Ectodermal cell (in vitro differentiated cells): ENCODE data around the gene AVPR2. TPM values are rescaled to one million over a fixed set of nuclear protein-coding genes. Genes with fewer than 3 reads are reported as not detected.

Experiments used
- H3K27ac ChIP-seq: 2 replicates; pipeline ENCODE4 v1.7.0; 2013; ENCODE audit warnings: mild to moderate bottlenecking, low read depth, low read length; ENCODE audit not compliant: insufficient read depth, poor library complexity, severe bottlenecking
- H3K27me3 ChIP-seq: 2 replicates; pipeline ENCODE4 v1.7.0; 2013; ENCODE audit warnings: mild to moderate bottlenecking, low read length; ENCODE audit not compliant: insufficient read depth, control insufficient read depth, poor library complexity, severe bottlenecking
- H3K36me3 ChIP-seq: one replicate; pipeline ENCODE4 v1.7.0; 2013; ENCODE audit warnings: low read length; ENCODE audit not compliant: control insufficient read depth, insufficient read depth
- H3K4me1 ChIP-seq: one replicate; pipeline ENCODE4 v1.7.0; 2013; ENCODE audit warnings: low read length; ENCODE audit not compliant: control insufficient read depth, insufficient read depth
- H3K4me3 ChIP-seq: 2 replicates; pipeline ENCODE4 v1.7.0; 2013; ENCODE audit warnings: low read depth, low read length, control low read depth; ENCODE audit not compliant: insufficient read depth
- H3K9me3 ChIP-seq: 2 replicates; pipeline ENCODE4 v1.7.0; 2013; ENCODE audit warnings: mild to moderate bottlenecking, low read length, moderate library complexity; ENCODE audit not compliant: control insufficient read depth
- WGBS, 2 experiments: methylation state at CpG; one replicate each; pipeline ENCODE4 v1.1.7; 2013; ENCODE audit warnings: missing lambda C conversion rate in 2 of 2; 5-methylcytosine and 5-hydroxymethylcytosine counted together
- polyA plus RNA-seq, 4 experiments: library from polyadenylated mRNA; stranded (reverse); fragments of 50-300 nt; gene quantifications; one replicate each; pipeline ENCODE4 v1.2.3, GENCODE V29; 2013

AVPR2 gene
- not detected for polyA plus RNA-seq (2013, experiment 1 of 4)
- polyA plus RNA-seq (2013, experiment 2 of 4), result not detected
- not detected for polyA plus RNA-seq (2013, experiment 3 of 4)
- not detected for polyA plus RNA-seq (2013, experiment 4 of 4)

- H3K4me3 ChIP-seq, result no peak within 1 kb of the TSS
- no peaks in the 10 kb centered on the region for H3K9me3 ChIP-seq
- no peaks in the 10 kb centered on the region for H3K27me3 ChIP-seq
- no peak within 1 kb of the TSS for H3K27ac ChIP-seq
- no peaks in the 10 kb centered on the region for H3K36me3 ChIP-seq
- H3K4me1 ChIP-seq, result no peaks in the 10 kb centered on the region
- WGBS, 2 experiments, result 73 to 77% methylated on average over 24 to 26 of the region's 26 CpGs
Observed at GRCh38 chrX:153903991-153904957, at the start of gene AVPR2. Gene AVPR2, plus strand, starts transcription at chrX:153904673. Its CDS starts 473 bp downstream, at chrX:153905146.

GRCh38 chrX:153854702-153855101 lies 49.8 kb upstream of the AVPR2 start:
- 79% methylated on average over 9 of the region's 9 CpGs for WGBS, 2 experiments
- Histone ChIP-seq H3K36me3 (no peaks in the 10 kb centered on the region), H3K27ac (no peak overlapping the region), H3K4me3 (no peak overlapping the region), H3K27me3 (no peaks in the 10 kb centered on the region), H3K4me1 (no peaks in the 10 kb centered on the region), H3K9me3 (no peaks in the 10 kb centered on the region)

GRCh38 chrX:153857348-153857903 lies 47.0 kb upstream of the AVPR2 start:
- Histone ChIP-seq H3K27me3 (no peaks in the 10 kb centered on the region), H3K4me3 (no peak overlapping the region), H3K9me3 (no peaks in the 10 kb centered on the region), H3K4me1 (peaks cover 11% of the 10 kb centered on the region), H3K27ac (no peak overlapping the region), H3K36me3 (no peaks in the 10 kb centered on the region)
- WGBS, 2 experiments, result 81 to 86% methylated on average over 2 of the region's 2 CpGs

GRCh38 chrX:153861151-153861550 lies 43.3 kb upstream of the AVPR2 start:
- 89 to 93% methylated on average over 7 to 10 of the region's 10 CpGs for WGBS, 2 experiments
- Histone ChIP-seq H3K27ac (no peak overlapping the region), H3K4me3 (no peak overlapping the region), H3K4me1 (peaks cover 22% of the 10 kb centered on the region), H3K9me3 (no peaks in the 10 kb centered on the region), H3K36me3 (no peaks in the 10 kb centered on the region), H3K27me3 (no peaks in the 10 kb centered on the region)

GRCh38 chrX:153861733-153862310 lies 42.7 kb upstream of the AVPR2 start:
- Histone ChIP-seq H3K4me3 (no peak overlapping the region), H3K4me1 (peaks cover 22% of the 10 kb centered on the region), H3K27me3 (no peaks in the 10 kb centered on the region), H3K9me3 (no peaks in the 10 kb centered on the region), H3K27ac (no peak overlapping the region), H3K36me3 (no peaks in the 10 kb centered on the region)
- WGBS, 2 experiments, result 79 to 83% methylated on average over 21 of the region's 21 CpGs

GRCh38 chrX:153862369-153863250 lies 41.9 kb upstream of the AVPR2 start:
- Histone ChIP-seq H3K4me1 (peaks cover 22% of the 10 kb centered on the region), H3K9me3 (no peaks in the 10 kb centered on the region), H3K27ac (no peak overlapping the region), H3K4me3 (no peak overlapping the region), H3K27me3 (no peaks in the 10 kb centered on the region), H3K36me3 (no peaks in the 10 kb centered on the region)
- WGBS, 2 experiments, result 55 to 57% methylated on average over 22 of the region's 22 CpGs

GRCh38 chrX:153863251-153863991 lies 41.1 kb upstream of the AVPR2 start:
- 61 to 68% methylated on average over 26 to 28 of the region's 28 CpGs for WGBS, 2 experiments
- Histone ChIP-seq H3K36me3 (no peaks in the 10 kb centered on the region), H3K27me3 (no peaks in the 10 kb centered on the region), H3K9me3 (no peaks in the 10 kb centered on the region), H3K4me1 (peaks cover 22% of the 10 kb centered on the region), H3K27ac (no peak overlapping the region), H3K4me3 (no peak overlapping the region)

- Histone ChIP-seq H3K4me3 (no peak overlapping the region), H3K4me1 (peaks cover 22% of the 10 kb centered on the region)
- 92 to 95% methylated on average over 10 of the region's 10 CpGs for WGBS, 2 experiments
Observed at GRCh38 chrX:153864101-153864500, 40.4 kb upstream of the AVPR2 start.

More at GRCh38 chrX:153864101-153864500, 40.4 kb upstream of the AVPR2 start:
- no peaks in the 10 kb centered on the region for H3K27me3 ChIP-seq
- no peaks in the 10 kb centered on the region for H3K9me3 ChIP-seq
- H3K27ac ChIP-seq, result no peak overlapping the region
- no peaks in the 10 kb centered on the region for H3K36me3 ChIP-seq
